Endodermal cell (in vitro differentiated cells): ENCODE data around the gene TMEM198. TPM values are rescaled to one million over a fixed set of nuclear protein-coding genes. Genes with fewer than 3 reads are reported as not detected.

Experiments
- DNase-seq: peaks from one replicate; pipeline ENCODE4 v3.0.0-alpha.2; 2017
- H3K27ac ChIP-seq: 2 replicates; pipeline ENCODE4 v1.5.1; 2013; ENCODE audit warnings: mild to moderate bottlenecking, low read depth, low read length, moderate library complexity
- H3K27me3 ChIP-seq: 2 replicates; pipeline ENCODE4 v1.6.1; 2013; ENCODE audit warnings: mild to moderate bottlenecking, low read length, moderate library complexity; ENCODE audit not compliant: insufficient read depth, control insufficient read depth, poor library complexity, severe bottlenecking
- H3K36me3 ChIP-seq: 2 replicates; pipeline ENCODE4 v1.7.0; 2013; ENCODE audit warnings: mild to moderate bottlenecking, low read length, moderate library complexity; ENCODE audit not compliant: control insufficient read depth, insufficient read depth
- H3K4me1 ChIP-seq: one replicate; pipeline ENCODE4 v1.7.0; 2013; ENCODE audit warnings: low read length; ENCODE audit not compliant: control insufficient read depth, insufficient read depth
- H3K4me3 ChIP-seq: 2 replicates; pipeline ENCODE4 v1.5.1; 2013; ENCODE audit warnings: mild to moderate bottlenecking, low read length, moderate library complexity
- H3K9ac ChIP-seq: 2 replicates; pipeline ENCODE4 v1.6.1; 2013; ENCODE audit warnings: mild to moderate bottlenecking, low read length, moderate library complexity; ENCODE audit not compliant: poor library complexity, severe bottlenecking; ENCODE audit errors: extremely low read depth
- H3K9me3 ChIP-seq: 2 replicates; pipeline ENCODE4 v1.6.1; 2013; ENCODE audit warnings: mild to moderate bottlenecking, low read length, moderate library complexity; ENCODE audit not compliant: control insufficient read depth
- H3K27ac Mint-ChIP-seq: 2 replicates; pipeline ENCODE4 v1.8.0; 2020; ENCODE audit warnings: mixed read lengths
- H3K27me3 Mint-ChIP-seq: 2 replicates; pipeline ENCODE4 v1.8.0; 2021; ENCODE audit warnings: mild to moderate bottlenecking, mixed read lengths; ENCODE audit not compliant: insufficient read depth
- H3K36me3 Mint-ChIP-seq: 2 replicates; pipeline ENCODE4 v1.8.0; 2020; ENCODE audit warnings: low read depth, mixed read lengths
- H3K4me1 Mint-ChIP-seq: 2 replicates; pipeline ENCODE4 v1.8.0; 2020; ENCODE audit warnings: mixed read lengths
- H3K4me3 Mint-ChIP-seq: 2 replicates; pipeline ENCODE4 v1.8.0; 2020; ENCODE audit warnings: mild to moderate bottlenecking, moderate library complexity, mixed read lengths
- H3K9me3 Mint-ChIP-seq: 2 replicates; pipeline ENCODE4 v1.8.0; 2020; ENCODE audit warnings: mild to moderate bottlenecking, mixed read lengths
- CTCF ChIP-seq: fragments of 200-600 bp; sonication (generic); conservative IDR thresholded peaks from 2 replicates; pipeline ENCODE4 v1.5.0; 2021; ENCODE audit warnings: antibody characterized with exemption, mild to moderate bottlenecking
- WGBS, 2 experiments: methylation state at CpG; one replicate each; pipeline versions ENCODE4 v1.1.5 to v1.1.7; 2013; ENCODE audit warnings: missing lambda C conversion rate in 2 of 2, mixed read lengths in 1 of 2; ENCODE audit not compliant: insufficient coverage in 1 of 2, insufficient read length in 1 of 2; 5-methylcytosine and 5-hydroxymethylcytosine counted together
- total RNA-seq, 2 donors: library from RNA; stranded (reverse); fragmentation: NEBNext Ultra II Directional in 1 of 2; extraction: Animal tissue kit (Norgen Biotek cat#: 25700) in 1 of 2; gene quantifications; 2 replicates in 1 of 2; 3 replicates in 1 of 2; pipeline ENCODE4 v1.2.1, GENCODE V29; 2021

The TMEM198 gene
- total RNA-seq, 2 donors from 2014 or later: 2.6 to 3.9 TPM

- H3K9me3 ChIP-seq: no peaks in the 10 kb centered on the region
- Mint-ChIP-seq H3K9me3 (no peaks in the 10 kb centered on the region), H3K4me1 (peaks cover 26% of the 10 kb centered on the region), H3K4me3 (no peak overlapping the region), H3K27me3 (peaks cover 11% of the 10 kb centered on the region), H3K36me3 (peaks cover 2% of the 10 kb centered on the region), H3K27ac (no peak overlapping the region)
- H3K4me1 ChIP-seq: no peaks in the 10 kb centered on the region
- no peak overlapping the region for H3K27ac ChIP-seq
- H3K9ac ChIP-seq: no peak overlapping the region
- DNase-seq: no peak
- H3K27me3 ChIP-seq: no peaks in the 10 kb centered on the region
- no peak for TF ChIP-seq CTCF
- peaks cover 4% of the 10 kb centered on the region for H3K36me3 ChIP-seq
- 91 to 92% methylated on average over 18 to 22 of the region's 22 CpGs for WGBS, 2 experiments
- H3K4me3 ChIP-seq: no peak overlapping the region
These were observed 30.9 kb downstream of the TMEM198 start for GRCh38 chr2:219574484-219575311.

DNA sequence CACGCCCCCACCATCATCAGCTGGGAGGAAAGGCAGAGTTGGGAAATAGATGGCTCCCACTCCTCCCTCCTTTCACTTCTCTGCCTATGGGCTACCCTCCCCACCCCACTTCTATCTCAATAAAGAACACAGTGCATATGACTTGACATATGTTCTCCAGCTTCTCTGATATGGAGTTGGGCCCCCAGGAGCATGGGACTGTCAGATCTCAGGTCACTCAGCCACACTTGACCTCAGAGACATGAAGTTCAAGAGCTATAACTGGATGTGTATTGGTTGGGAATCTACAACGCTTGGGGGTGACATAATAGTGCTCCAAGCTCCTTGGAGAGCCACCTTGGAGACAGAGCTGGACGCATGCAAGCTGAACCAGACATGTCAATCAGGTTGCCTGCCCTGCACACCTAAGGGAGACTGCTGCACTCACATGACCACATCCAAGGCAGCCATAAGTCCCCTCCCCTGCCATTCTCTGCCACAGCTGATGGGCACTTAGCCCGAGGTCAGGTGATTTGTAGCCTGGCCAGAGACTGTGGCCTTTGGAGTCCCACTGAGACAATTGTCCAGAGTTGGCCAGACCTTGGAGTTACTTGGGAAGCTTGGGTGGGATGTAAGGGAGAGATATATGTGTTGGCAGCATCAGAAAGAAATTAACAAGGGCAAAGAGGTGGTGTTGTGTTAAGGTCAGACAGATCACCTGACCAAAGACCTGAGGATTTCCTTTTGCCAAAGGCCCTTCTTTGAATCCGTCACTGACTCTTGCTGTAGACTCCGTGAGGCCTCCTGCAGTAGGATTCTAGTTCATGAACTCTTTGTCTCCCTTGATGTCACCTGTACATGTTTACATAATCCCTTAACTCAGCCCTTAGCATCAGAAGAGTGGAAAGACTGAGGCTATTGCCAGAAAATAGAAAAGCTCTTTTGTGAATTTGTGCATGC lies 32.0 kb downstream of the TMEM198 start:
- no peak overlapping the region for H3K27ac Mint-ChIP-seq

More for the DNA sequence above, 32.0 kb downstream of the TMEM198 start:
- H3K36me3 ChIP-seq: no peaks in the 10 kb centered on the region
- DNase-seq: no peak
- Mint-ChIP-seq H3K36me3 (no peaks in the 10 kb centered on the region), H3K4me3 (no peak overlapping the region), H3K4me1 (peaks cover 21% of the 10 kb centered on the region), H3K9me3 (no peaks in the 10 kb centered on the region), H3K27me3 (peaks cover 11% of the 10 kb centered on the region)
- H3K4me1 ChIP-seq: no peaks in the 10 kb centered on the region
- no peak for TF ChIP-seq CTCF
- H3K4me3 ChIP-seq: no peak overlapping the region
- 93 to 95% methylated on average over 3 to 6 of the region's 6 CpGs for WGBS, 2 experiments
- no peak overlapping the region for H3K9ac ChIP-seq
- H3K9me3 ChIP-seq: no peaks in the 10 kb centered on the region
- no peak overlapping the region for H3K27ac ChIP-seq
- H3K27me3 ChIP-seq: no peaks in the 10 kb centered on the region
